ENCODE measurements around the gene UVRAG. TPM values are rescaled to one million over a fixed set of nuclear protein-coding genes. Genes with fewer than 3 reads are reported as not detected.
A peak's percentile ranks its signal among the peaks of the same experiment; 100 is the strongest.

Gene UVRAG
- polyA plus RNA-seq, 1 experiment = 8.2 TPM

DNA sequence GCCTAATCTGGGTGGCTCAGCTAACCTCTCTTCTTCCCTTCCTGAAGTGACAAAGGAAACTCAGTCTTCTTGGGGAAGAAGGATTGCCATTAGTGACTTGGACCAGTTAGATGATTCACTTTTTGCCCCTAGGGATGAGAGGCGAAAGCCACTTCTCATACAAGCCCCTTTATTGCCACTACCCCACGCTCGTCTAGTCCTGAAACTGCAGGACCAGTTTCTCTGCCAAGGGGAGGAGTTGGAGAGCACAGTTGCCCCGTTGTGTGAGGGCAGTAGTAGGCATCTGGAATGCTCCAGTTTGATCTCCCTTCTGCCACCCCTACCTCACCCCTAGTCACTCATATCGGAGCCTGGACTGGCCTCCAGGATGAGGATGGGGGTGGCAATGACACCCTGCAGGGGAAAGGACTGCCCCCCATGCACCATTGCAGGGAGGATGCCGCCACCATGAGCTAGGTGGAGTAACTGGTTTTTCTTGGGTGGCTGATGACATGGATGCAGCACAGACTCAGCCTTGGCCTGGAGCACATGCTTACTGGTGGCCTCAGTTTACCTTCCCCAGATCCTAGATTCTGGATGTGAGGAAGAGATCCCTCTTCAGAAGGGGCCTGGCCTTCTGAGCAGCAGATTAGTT, 14.2 kb upstream of the UVRAG start:
- TF ChIP-seq, protein P1, sequence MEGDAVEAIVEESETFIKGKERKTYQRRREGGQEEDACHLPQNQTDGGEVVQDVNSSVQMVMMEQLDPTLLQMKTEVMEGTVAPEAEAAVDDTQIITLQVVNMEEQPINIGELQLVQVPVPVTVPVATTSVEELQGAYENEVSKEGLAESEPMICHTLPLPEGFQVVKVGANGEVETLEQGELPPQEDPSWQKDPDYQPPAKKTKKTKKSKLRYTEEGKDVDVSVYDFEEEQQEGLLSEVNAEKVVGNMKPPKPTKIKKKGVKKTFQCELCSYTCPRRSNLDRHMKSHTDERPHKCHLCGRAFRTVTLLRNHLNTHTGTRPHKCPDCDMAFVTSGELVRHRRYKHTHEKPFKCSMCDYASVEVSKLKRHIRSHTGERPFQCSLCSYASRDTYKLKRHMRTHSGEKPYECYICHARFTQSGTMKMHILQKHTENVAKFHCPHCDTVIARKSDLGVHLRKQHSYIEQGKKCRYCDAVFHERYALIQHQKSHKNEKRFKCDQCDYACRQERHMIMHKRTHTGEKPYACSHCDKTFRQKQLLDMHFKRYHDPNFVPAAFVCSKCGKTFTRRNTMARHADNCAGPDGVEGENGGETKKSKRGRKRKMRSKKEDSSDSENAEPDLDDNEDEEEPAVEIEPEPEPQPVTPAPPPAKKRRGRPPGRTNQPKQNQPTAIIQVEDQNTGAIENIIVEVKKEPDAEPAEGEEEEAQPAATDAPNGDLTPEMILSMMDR (IDR thresholded peaks at IDR 0.05; ENCODE audit: insufficient read depth, low read depth, low read length) = no peak

DNA sequence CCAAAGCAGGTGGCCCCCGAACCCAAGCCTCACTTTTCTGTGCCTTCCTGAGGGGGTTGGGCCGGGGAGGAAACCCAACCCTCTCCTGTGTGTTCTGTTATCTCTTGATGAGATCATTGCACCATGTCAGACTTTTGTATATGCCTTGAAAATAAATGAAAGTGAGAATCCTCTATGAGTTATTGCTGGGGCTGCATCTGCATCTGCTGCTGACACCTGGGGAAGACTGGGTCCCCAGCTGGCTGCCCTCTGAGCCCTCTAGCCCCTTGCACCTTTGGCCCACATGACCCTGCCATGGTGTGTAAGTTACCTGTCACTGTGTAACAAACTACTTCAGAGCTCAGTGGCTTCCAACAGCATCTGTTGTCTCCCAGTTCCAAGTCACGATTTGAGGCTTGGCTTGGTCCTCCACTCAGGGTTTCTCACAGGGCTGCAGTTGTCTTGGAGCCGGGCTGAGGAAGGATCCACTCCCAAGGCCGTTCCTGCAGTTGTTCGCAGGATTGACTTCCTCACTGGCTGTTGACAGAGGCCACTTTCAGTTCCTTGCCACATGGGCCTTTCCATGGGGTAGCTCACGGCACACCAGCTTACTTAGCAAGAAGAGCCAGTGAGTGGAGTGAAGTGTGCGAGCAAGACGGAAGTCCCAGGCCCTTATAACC, 13.5 kb upstream of the UVRAG start:
- Histone ChIP-seq H3K4me3 (ENCODE audit: low read depth, low read length) (no peak overlapping the region), H3K27me3 (ENCODE audit: control insufficient read depth, insufficient read depth, low read length) (no peaks in the 10 kb centered on the region), H3K36me3 (ENCODE audit: control insufficient read depth, insufficient read depth, low read length) (no peaks in the 10 kb centered on the region)
- CTCF ChIA-PET = interaction anchor here (0.9 to 6.4 kb wide), 11 partner anchors 11 to 711 kb away, joined by 3 to 184 read pairs (median 5); partner anchors contain the start of gene UVRAG
- no peak for DNase-seq (ENCODE audit: low read depth)
- POLR2A ChIA-PET = no interaction called here
- TF ChIP-seq, protein P1 (IDR thresholded peaks at IDR 0.05; ENCODE audit: insufficient read depth, low read depth, low read length) = no peak

More for the DNA sequence above, 14.2 kb upstream of the UVRAG start:
- no peak for DNase-seq (ENCODE audit: low read depth)
- Histone ChIP-seq H3K4me3 (ENCODE audit: low read depth, low read length) (no peak overlapping the region), H3K36me3 (ENCODE audit: control insufficient read depth, insufficient read depth, low read length) (no peaks in the 10 kb centered on the region), H3K27me3 (ENCODE audit: control insufficient read depth, insufficient read depth, low read length) (no peaks in the 10 kb centered on the region)
- POLR2A ChIA-PET = no interaction called here
- CTCF ChIA-PET = interaction anchor here (1.3 to 6.4 kb wide), 4 partner anchors 10 to 519 kb away, joined by 4 to 184 read pairs (median 33); partner anchors contain the start of gene UVRAG

DNA sequence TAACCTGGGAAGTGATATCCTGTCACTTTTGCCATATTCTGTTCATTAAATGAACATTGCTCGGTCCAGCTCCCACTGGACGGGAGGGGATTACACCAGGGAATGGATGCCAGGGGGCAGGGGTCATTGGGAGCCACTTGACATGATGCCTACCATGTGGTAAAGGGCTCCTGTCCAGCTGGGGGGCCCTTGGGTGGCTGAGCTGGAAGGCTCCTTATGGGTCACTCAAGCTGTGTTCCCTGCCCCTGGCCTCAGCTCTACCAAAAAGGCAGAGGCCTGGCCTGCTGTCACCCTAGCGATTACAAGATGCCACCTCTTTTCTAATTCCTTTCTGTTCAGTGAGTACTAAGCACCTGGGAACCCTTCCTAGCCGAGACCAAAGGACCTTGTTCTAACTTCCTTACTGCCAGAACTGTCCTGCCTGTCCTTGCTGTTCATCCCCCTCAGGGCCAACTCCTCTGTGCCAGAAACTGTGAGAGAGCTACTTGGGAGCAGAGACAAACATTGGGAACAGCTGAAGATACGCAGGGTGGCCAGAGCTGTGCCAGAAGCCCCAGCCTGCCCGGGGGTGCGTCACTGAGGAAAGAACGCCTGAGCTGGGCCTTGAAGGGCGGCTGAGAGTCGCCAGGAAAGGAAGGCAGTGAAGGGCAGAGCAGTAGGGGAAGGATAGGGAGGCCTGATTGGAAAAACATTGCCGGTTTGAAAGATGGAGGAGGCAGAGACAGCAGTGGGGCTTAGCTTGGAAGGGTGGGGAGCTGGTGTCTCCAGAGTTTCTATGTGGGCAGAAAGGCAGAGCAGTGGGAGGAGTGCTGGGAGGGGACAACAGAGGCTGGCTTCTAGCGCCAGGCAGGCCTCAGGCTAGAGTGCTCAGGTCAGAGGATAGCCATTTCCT, 12.7 kb upstream of the UVRAG start:
- H3K4me3 ChIP-seq (ENCODE audit: low read depth, low read length) = no peak overlapping the region
- DNase-seq (ENCODE audit: low read depth) = no peak
- H3K27me3 ChIP-seq (ENCODE audit: control insufficient read depth, insufficient read depth, low read length) = no peaks in the 10 kb centered on the region
- TF ChIP-seq, protein P1 (IDR thresholded peaks at IDR 0.05; ENCODE audit: insufficient read depth, low read depth, low read length) = no peak
- CTCF ChIA-PET = interaction anchor here (0.7 to 6.4 kb wide), 30 partner anchors 9 to 710 kb away, joined by 3 to 184 read pairs (median 5); partner anchors contain the start of genes DGAT2 and UVRAG
- POLR2A ChIA-PET = no interaction called here
- no peaks in the 10 kb centered on the region for H3K36me3 ChIP-seq (ENCODE audit: control insufficient read depth, insufficient read depth, low read length)

DNA sequence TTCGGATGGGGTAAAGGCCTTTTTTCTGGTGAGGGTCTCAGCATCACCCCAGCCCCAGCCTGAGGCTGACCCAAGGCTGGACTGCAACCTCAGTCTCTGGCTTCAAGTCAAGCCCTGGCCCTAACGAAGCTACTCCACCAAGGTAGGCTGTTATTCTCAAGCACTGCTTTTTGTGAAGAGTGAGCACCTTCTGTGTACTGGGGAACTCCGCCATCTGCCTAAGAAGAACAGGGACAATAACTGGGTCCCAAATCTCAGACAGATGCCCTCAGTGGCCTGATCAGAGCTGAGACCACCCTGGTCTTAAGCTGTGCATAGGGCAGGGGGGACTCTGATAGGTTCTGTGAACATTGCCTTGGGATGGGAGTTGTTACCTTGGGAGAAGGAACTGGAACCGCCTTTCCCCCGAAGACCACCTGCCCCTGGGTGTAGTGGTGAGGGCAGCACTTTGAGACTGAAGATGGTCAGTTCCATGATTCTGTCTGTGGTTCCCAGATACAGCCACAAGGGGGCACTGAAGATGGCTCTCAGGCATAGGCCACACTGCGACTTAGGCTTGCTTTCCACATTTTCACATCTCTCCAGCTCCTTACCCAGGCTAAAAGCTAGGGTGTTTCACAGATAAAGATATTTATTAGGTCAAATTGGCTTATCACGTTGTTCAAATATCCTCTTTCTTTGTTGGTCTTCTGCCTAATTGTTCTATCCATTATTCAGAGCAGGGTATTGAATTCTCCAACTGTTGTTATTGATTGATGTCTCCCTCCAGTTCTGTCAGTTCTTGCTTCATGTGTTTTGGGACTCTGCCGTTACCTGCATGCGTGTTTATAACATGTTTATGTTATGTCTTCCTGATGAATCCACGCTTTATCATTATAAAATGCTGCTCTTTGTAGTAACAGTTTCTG, 11.8 kb upstream of the UVRAG start:
- no peak for DNase-seq (ENCODE audit: low read depth)
- Histone ChIP-seq H3K4me3 (ENCODE audit: low read depth, low read length) (no peak overlapping the region), H3K36me3 (ENCODE audit: control insufficient read depth, insufficient read depth, low read length) (no peaks in the 10 kb centered on the region), H3K27me3 (ENCODE audit: control insufficient read depth, insufficient read depth, low read length) (no peaks in the 10 kb centered on the region)
- ChIA-PET CTCF (interaction anchor here (0.7 to 6.4 kb wide), 33 partner anchors 10 to 710 kb away, joined by 3 to 184 read pairs (median 5); partner anchors contain the start of genes DGAT2 and UVRAG), POLR2A (no interaction called here)
- TF ChIP-seq, protein P1 (IDR thresholded peaks at IDR 0.05; ENCODE audit: insufficient read depth, low read depth, low read length) = peak; percentile 90

Measured in BJ (cell line).